IMR-90 (cell line): ENCODE data around the gene PCNP. TPM values are rescaled to one million over a fixed set of nuclear protein-coding genes. Genes with fewer than 3 reads are reported as not detected.

ENCODE experiments used
- ATAC-seq: fragments of 200-7000 bp; cut with Tn5 transposase; 2 replicates; pipeline ENCODE4 v1.9.1; 2020; ENCODE audit warnings: low read depth, mild to moderate bottlenecking, moderate library complexity
- BruUV-seq: library from RNA; stranded (reverse); fragments of 400-500 nt; replicated peaks from 2 replicates; lab custom pipeline; 2021; lab: Mats Ljungman, UMichigan
- CTCF ChIA-PET: fragments of 300-600 bp; formaldehyde crosslinking; extraction: SDS; loops from one replicate; lab custom pipeline; 2021; ENCODE audit warnings: antibody characterized with exemption; lab: Yijun Ruan, JAX
- POLR2A ChIA-PET: fragments of 300-600 bp; sonication (Branson Sonifier 250); formaldehyde crosslinking; loops from one replicate; lab custom pipeline; 2022; ENCODE audit warnings: antibody characterized with exemption; ENCODE audit not compliant: unreplicated experiment; lab: Charles Lee
- DNase-seq: peaks from one replicate; pipeline ENCODE4 v3.0.0; 2013
- H2AFZ ChIP-seq: replicated peaks from 2 replicates; pipeline ENCODE3; 2013; ENCODE audit warnings: low read length, mild to moderate bottlenecking; ENCODE audit not compliant: poor library complexity
- H2AK5ac ChIP-seq: 2 replicates; pipeline ENCODE4 v1.6.1; 2013; ENCODE audit warnings: low read depth, low read length, inconsistent platforms
- H2AK9ac ChIP-seq: replicated peaks from 2 replicates; pipeline ENCODE3; 2013; ENCODE audit warnings: mild to moderate bottlenecking, low read depth, low read length, moderate library complexity; ENCODE audit not compliant: poor library complexity
- H2BK120ac ChIP-seq: 2 replicates; pipeline ENCODE4 v1.6.1; 2013; ENCODE audit warnings: low read depth, low read length, inconsistent platforms
- H2BK15ac ChIP-seq: 3 replicates; pipeline ENCODE4 v1.6.1; 2013; ENCODE audit warnings: low read depth, low read length, inconsistent platforms
- H2BK20ac ChIP-seq: 2 replicates; pipeline ENCODE4 v1.6.1; 2013; ENCODE audit warnings: low read depth, mild to moderate bottlenecking, inconsistent platforms, low read length, moderate library complexity
- H2BK5ac ChIP-seq: 2 replicates; pipeline ENCODE4 v1.6.1; 2013; ENCODE audit warnings: mild to moderate bottlenecking, low read depth, low read length, inconsistent platforms; ENCODE audit not compliant: poor library complexity, severe bottlenecking
- H3K14ac ChIP-seq: replicated peaks from 2 replicates; pipeline ENCODE4 v1.6.1; 2013; ENCODE audit warnings: low read depth, low read length, inconsistent platforms
- H3K18ac ChIP-seq: 2 replicates; pipeline ENCODE4 v1.6.1; 2013; ENCODE audit warnings: low read depth, low read length, control low read depth
- H3K23ac ChIP-seq: 2 replicates; pipeline ENCODE4 v1.6.1; 2013; ENCODE audit warnings: low read depth, low read length, inconsistent platforms
- H3K27ac ChIP-seq: 2 replicates; pipeline ENCODE4 v1.5.1; 2013; ENCODE audit warnings: mild to moderate bottlenecking, control low read depth, low read length; ENCODE audit not compliant: insufficient read depth
- H3K27me3 ChIP-seq: 2 replicates; pipeline ENCODE4 v1.6.1; 2013; ENCODE audit warnings: low read length; ENCODE audit not compliant: control insufficient read depth, insufficient read depth
- H3K36me3 ChIP-seq: 2 replicates; pipeline ENCODE4 v1.6.1; 2013; ENCODE audit warnings: low read length, mixed read lengths; ENCODE audit not compliant: control insufficient read depth, insufficient read depth
- H3K4ac ChIP-seq: 2 replicates; pipeline ENCODE4 v1.6.1; 2013; ENCODE audit warnings: low read depth, low read length, inconsistent platforms
- H3K4me1 ChIP-seq: 2 replicates; pipeline ENCODE4 v1.6.1; 2013; ENCODE audit warnings: low read length, mixed read lengths; ENCODE audit not compliant: control insufficient read depth, insufficient read depth
- H3K4me2 ChIP-seq: 2 replicates; pipeline ENCODE4 v1.6.1; 2013; ENCODE audit warnings: low read depth, mild to moderate bottlenecking, control low read depth, low read length, moderate library complexity
- H3K4me3 ChIP-seq: 2 replicates; pipeline ENCODE4 v1.5.1; 2013; ENCODE audit warnings: low read depth, mild to moderate bottlenecking, control low read depth, low read length, moderate library complexity; ENCODE audit not compliant: insufficient read depth
- H3K56ac ChIP-seq: 2 replicates; pipeline ENCODE4 v1.6.1; 2013; ENCODE audit warnings: low read length, inconsistent platforms; ENCODE audit not compliant: insufficient read depth; ENCODE audit errors: extremely low read depth
- H3K79me1 ChIP-seq, 2 experiments: 2 replicates each; pipeline ENCODE4 v1.6.1; 2013; ENCODE audit warnings: low read length in 2 of 2, inconsistent platforms in 1 of 2, low read depth in 1 of 2
- H3K9ac ChIP-seq: 2 replicates; pipeline ENCODE4 v1.6.1; 2013; ENCODE audit warnings: low read depth, low read length, control low read depth
- H3K9me1 ChIP-seq: 2 replicates; pipeline ENCODE4 v1.6.1; 2013; ENCODE audit warnings: low read length, inconsistent platforms; ENCODE audit not compliant: insufficient read depth
- H3K9me3 ChIP-seq: 2 replicates; pipeline ENCODE4 v1.6.1; 2013; ENCODE audit warnings: low read length; ENCODE audit not compliant: control insufficient read depth, insufficient read depth
- H4K20me1 ChIP-seq: 2 replicates; pipeline ENCODE4 v1.6.1; 2013; ENCODE audit warnings: low read length, inconsistent platforms; ENCODE audit not compliant: insufficient read depth
- H4K5ac ChIP-seq: 2 replicates; pipeline ENCODE4 v1.6.1; 2013; ENCODE audit warnings: mild to moderate bottlenecking, low read depth, low read length, control low read depth
- H4K8ac ChIP-seq, 2 experiments: 2 replicates each; pipeline ENCODE4 v1.6.1; 2013; ENCODE audit warnings: low read depth in 2 of 2, low read length in 2 of 2, control low read depth in 1 of 2, inconsistent platforms in 1 of 2
- H4K91ac ChIP-seq: 2 replicates; pipeline ENCODE4 v1.6.1; 2013; ENCODE audit warnings: low read depth, low read length, inconsistent platforms; ENCODE audit not compliant: insufficient read depth
- BHLHE40 ChIP-seq: fragments of 150-350 bp; IDR thresholded peaks from 2 replicates; pipeline ENCODE4 v1.6.1; 2016; ENCODE audit warnings: mild to moderate bottlenecking, low read depth, low read length
- CEBPB ChIP-seq: IDR thresholded peaks from 2 replicates; pipeline ENCODE4 v1.6.1; 2012; ENCODE audit warnings: low read depth, low read length, improper control_type of control experiment
- CHD1 ChIP-seq: IDR thresholded peaks from 2 replicates; pipeline ENCODE4 v1.6.1; 2012; ENCODE audit warnings: low read depth, low read length, improper control_type of control experiment
- ELK1 ChIP-seq: fragments of 150-350 bp; IDR thresholded peaks from 2 replicates; pipeline ENCODE4 v1.6.1; 2016; ENCODE audit warnings: low read depth, mild to moderate bottlenecking, low read length, moderate library complexity, borderline replicate concordance
- FOS ChIP-seq: fragments of 150-350 bp; IDR thresholded peaks from 2 replicates; pipeline ENCODE4 v1.6.1; 2016; ENCODE audit warnings: low read depth, low read length
- MAFK ChIP-seq: IDR thresholded peaks from 2 replicates; pipeline ENCODE4 v1.6.1; 2012; ENCODE audit warnings: low read depth, low read length, improper control_type of control experiment
- MAZ ChIP-seq: IDR thresholded peaks from 2 replicates; pipeline ENCODE4 v1.6.1; 2012; ENCODE audit warnings: low read depth, mild to moderate bottlenecking, low read length, improper control_type of control experiment, moderate library complexity, borderline replicate concordance
- MXI1 ChIP-seq: IDR thresholded peaks from 2 replicates; pipeline ENCODE4 v1.6.1; 2012; ENCODE audit warnings: low read depth, mild to moderate bottlenecking, low read length, moderate library complexity, borderline replicate concordance
- NFE2L2 ChIP-seq: fragments of 150-350 bp; IDR thresholded peaks from 2 replicates; pipeline ENCODE4 v1.6.1; 2016; ENCODE audit warnings: low read depth, mild to moderate bottlenecking, low read length
- POLR2A ChIP-seq: IDR thresholded peaks from 2 replicates; pipeline ENCODE4 v1.6.1; 2012; ENCODE audit warnings: mild to moderate bottlenecking, low read depth, low read length
- RFX5 ChIP-seq: IDR thresholded peaks from 2 replicates; pipeline ENCODE4 v1.8.0; 2012; ENCODE audit warnings: low read depth, mild to moderate bottlenecking, low read length, moderate library complexity
- WGBS, 2 experiments: methylation state at CpG; one replicate each; pipeline versions ENCODE4 v1.1.5 to v1.1.7; 2013; ENCODE audit warnings: missing lambda C conversion rate in 2 of 2; ENCODE audit not compliant: insufficient read length in 1 of 2; ENCODE audit errors: extremely low coverage in 2 of 2; 5-methylcytosine and 5-hydroxymethylcytosine counted together
- dilution Hi-C: fragments of 300-500 bp; cut with HindIII; formaldehyde crosslinking; loops from one replicate; pipeline ENCODE4 v1.14.3; 2018; ENCODE audit warnings: low sequenced_read_pairs; ENCODE audit not compliant: unreplicated experiment
- in situ Hi-C: fragments of 300-500 bp; cut with MboI; formaldehyde crosslinking; loops from 3 replicates; pipeline ENCODE4 v1.14.3; 2019; ENCODE audit warnings: low sequenced_read_pairs, inconsistent platforms, mixed read lengths
- intact Hi-C: fragments of 100-400 bp; cut with micrococcal nuclease; formaldehyde crosslinking; loops from 2 replicates; pipeline ENCODE4 v1.10.0; 2022
- polyA plus RNA-seq, 3 experiments: library from polyadenylated mRNA; depleted of rRNA; stranded (reverse); fragments of >200 nt; gene quantifications; 2 replicates each; pipeline ENCODE4 v1.2.3, GENCODE V29; 2012; ENCODE audit warnings: low replicate concordance in 1 of 3
- total RNA-seq: library from RNA; depleted of rRNA; stranded (reverse); fragments of >200 nt; gene quantifications from 2 replicates; pipeline ENCODE4 v1.2.3, GENCODE V29; 2012
- TF ChIP-seq, protein P1 (sequence below): fragments of 150-350 bp; IDR thresholded peaks from 2 replicates; pipeline ENCODE4 v1.6.1; 2017; ENCODE audit warnings: mild to moderate bottlenecking, antibody characterized with exemption, low read length, low read depth

Gene PCNP
- total and polyA plus RNA-seq, 2 of the 4 experiments (the other 2 are of a cell fraction) = 34.6 to 53.2 TPM

DNA sequence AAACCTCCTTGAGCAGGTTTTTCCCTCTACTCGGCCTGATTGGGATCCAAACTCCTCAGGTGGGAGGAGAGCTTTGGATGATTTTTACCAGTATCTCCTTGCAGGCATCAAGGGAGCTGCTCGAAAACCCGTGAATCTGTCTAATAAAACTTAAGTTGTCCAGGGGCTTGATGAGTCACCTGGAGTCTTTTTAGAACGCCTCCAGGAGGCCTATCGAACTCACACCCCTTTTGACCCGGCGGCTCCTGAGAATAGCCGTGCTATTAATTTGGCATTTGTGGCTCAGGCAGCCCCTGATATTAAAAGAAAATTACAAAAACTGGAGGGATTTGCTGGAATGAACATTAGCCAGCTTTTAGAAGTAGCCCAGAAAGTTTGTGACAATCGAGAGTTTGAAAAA lies 61.4 kb downstream of the PCNP start:
- in situ Hi-C loops = no loop called here
- dilution Hi-C loops = no loop called here
- ATAC-seq = no peak
- Histone ChIP-seq H3K79me1 (no peaks in the 10 kb centered on the region), H3K14ac (no peak overlapping the region), H2BK15ac (no peak overlapping the region), H3K4ac (no peak overlapping the region), H2AK9ac (no peak overlapping the region), H3K9me1 (no peaks in the 10 kb centered on the region), H3K4me3 (no peak overlapping the region), H2BK120ac (no peak overlapping the region), H3K23ac (no peak overlapping the region), H3K56ac (no peak overlapping the region), H2AFZ (no peak overlapping the region), H3K9ac (no peak overlapping the region), H3K18ac (no peak overlapping the region), H2BK5ac (no peak overlapping the region), H2AK5ac (no peak overlapping the region), H4K5ac (no peak overlapping the region), H3K9me3 (no peaks in the 10 kb centered on the region), H3K36me3 (no peaks in the 10 kb centered on the region), H3K27me3 (peaks cover 5% of the 10 kb centered on the region; the same call in 1 of the 2 replicates), H3K4me2 (no peak overlapping the region), H4K8ac (no peak overlapping the region), H3K4me1 (no peaks in the 10 kb centered on the region), H2BK20ac (no peak overlapping the region), H3K27ac (no peak overlapping the region), H4K20me1 (no peaks in the 10 kb centered on the region), H4K91ac (no peak overlapping the region)
- TF ChIP-seq MAFK (no peak), BHLHE40 (no peak), MAZ (no peak), POLR2A (no peak), RFX5 (no peak), FOS (no peak), CEBPB (no peak), MXI1 (no peak), ELK1 (no peak), CHD1 (no peak), NFE2L2 (no peak)
- TF ChIP-seq, protein P1, sequence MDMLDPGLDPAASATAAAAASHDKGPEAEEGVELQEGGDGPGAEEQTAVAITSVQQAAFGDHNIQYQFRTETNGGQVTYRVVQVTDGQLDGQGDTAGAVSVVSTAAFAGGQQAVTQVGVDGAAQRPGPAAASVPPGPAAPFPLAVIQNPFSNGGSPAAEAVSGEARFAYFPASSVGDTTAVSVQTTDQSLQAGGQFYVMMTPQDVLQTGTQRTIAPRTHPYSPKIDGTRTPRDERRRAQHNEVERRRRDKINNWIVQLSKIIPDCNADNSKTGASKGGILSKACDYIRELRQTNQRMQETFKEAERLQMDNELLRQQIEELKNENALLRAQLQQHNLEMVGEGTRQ = no peak
- 100% methylated on average over 1 of the region's 9 CpGs; no CpG with 5 or more reads in 1 of the 2 experiments for WGBS, 2 experiments
- intact Hi-C loops = loop anchor here (5.0 kb wide), 1 partner anchor 63 kb away; the partner anchor contains the start of gene PCNP
- ChIA-PET POLR2A (no interaction called here), CTCF (interaction anchor here (0.6 kb wide), 1 partner anchor 276 kb away, joined by 3 read pairs; no protein-coding TSS in a partner anchor)
- no TSS peak for BruUV-seq
- no peak for DNase-seq
